Measurements from ENCODE around the gene AFDN. TPM values are rescaled to one million over a fixed set of nuclear protein-coding genes. Genes with fewer than 3 reads are reported as not detected.

Gene AFDN
- total RNA-seq, 3 donors from 2014 or later (not counting 1 experiment from before 2014, with no cell fraction given): 6.3 to 9.3 (median 7.9) TPM

GRCh38 chr6:167831281-167831828 is 4.6 kb downstream of the AFDN start:
- Mint-ChIP-seq H3K9me3 (no peaks in the 10 kb centered on the region), H3K36me3 (no peaks in the 10 kb centered on the region), H3K27ac (no peak overlapping the region), H3K4me1 (peaks cover 8 to 10% of the 10 kb centered on the region in 2 donors), H3K4me3 (no peak overlapping the region), H3K27me3 (ENCODE audit: low read depth in 2 of 2) (peaks cover 48 to 66% of the 10 kb centered on the region in 2 donors)
- Histone ChIP-seq H3K27ac (ENCODE audit: low read length) (no peak overlapping the region), H3K4me3 (ENCODE audit: low read length) (no peak overlapping the region), H3K9me3 (ENCODE audit: control insufficient read depth, insufficient read depth, low read length) (no peaks in the 10 kb centered on the region), H3K27me3 (ENCODE audit: control insufficient read depth, insufficient read depth, low read length) (peaks cover 40% of the 10 kb centered on the region), H3K36me3 (ENCODE audit: control insufficient read depth, insufficient read depth, low read length) (no peaks in the 10 kb centered on the region), H3K4me1 (ENCODE audit: control insufficient read depth, insufficient read depth, low read length) (peaks cover 8% of the 10 kb centered on the region)
- intact Hi-C loops (cut with micrococcal nuclease): no loop called here
- WGBS (ENCODE audit: insufficient coverage): 31% methylated on average over 1 of the region's 3 CpGs
- DNase-seq (no peak), ATAC-seq (no peak)
- TF ChIP-seq, protein P1, sequence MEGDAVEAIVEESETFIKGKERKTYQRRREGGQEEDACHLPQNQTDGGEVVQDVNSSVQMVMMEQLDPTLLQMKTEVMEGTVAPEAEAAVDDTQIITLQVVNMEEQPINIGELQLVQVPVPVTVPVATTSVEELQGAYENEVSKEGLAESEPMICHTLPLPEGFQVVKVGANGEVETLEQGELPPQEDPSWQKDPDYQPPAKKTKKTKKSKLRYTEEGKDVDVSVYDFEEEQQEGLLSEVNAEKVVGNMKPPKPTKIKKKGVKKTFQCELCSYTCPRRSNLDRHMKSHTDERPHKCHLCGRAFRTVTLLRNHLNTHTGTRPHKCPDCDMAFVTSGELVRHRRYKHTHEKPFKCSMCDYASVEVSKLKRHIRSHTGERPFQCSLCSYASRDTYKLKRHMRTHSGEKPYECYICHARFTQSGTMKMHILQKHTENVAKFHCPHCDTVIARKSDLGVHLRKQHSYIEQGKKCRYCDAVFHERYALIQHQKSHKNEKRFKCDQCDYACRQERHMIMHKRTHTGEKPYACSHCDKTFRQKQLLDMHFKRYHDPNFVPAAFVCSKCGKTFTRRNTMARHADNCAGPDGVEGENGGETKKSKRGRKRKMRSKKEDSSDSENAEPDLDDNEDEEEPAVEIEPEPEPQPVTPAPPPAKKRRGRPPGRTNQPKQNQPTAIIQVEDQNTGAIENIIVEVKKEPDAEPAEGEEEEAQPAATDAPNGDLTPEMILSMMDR (IDR thresholded peaks at IDR 0.05): no peak

- Histone ChIP-seq H3K36me3 (ENCODE audit: control insufficient read depth, insufficient read depth, low read length) (no peaks in the 10 kb centered on the region), H3K27ac (ENCODE audit: low read length) (no peak overlapping the region), H3K27me3 (ENCODE audit: control insufficient read depth, insufficient read depth, low read length) (peaks cover 36% of the 10 kb centered on the region), H3K4me3 (ENCODE audit: low read length) (no peak overlapping the region), H3K4me1 (ENCODE audit: control insufficient read depth, insufficient read depth, low read length) (peaks cover 3% of the 10 kb centered on the region), H3K9me3 (ENCODE audit: control insufficient read depth, insufficient read depth, low read length) (no peaks in the 10 kb centered on the region)
- 16% methylated on average over 4 of the region's 4 CpGs for WGBS (ENCODE audit: insufficient coverage)
- DNase-seq (no peak), ATAC-seq (no peak)
- intact Hi-C loops (cut with micrococcal nuclease): no loop called here
- Mint-ChIP-seq H3K4me3 (no peak overlapping the region), H3K27ac (no peak overlapping the region), H3K9me3 (no peaks in the 10 kb centered on the region), H3K4me1 (peaks cover 5 to 7% of the 10 kb centered on the region in 2 donors), H3K36me3 (no peaks in the 10 kb centered on the region), H3K27me3 (ENCODE audit: low read depth in 2 of 2) (peaks cover 42 to 66% of the 10 kb centered on the region in 2 donors)
- TF ChIP-seq, protein P1 (IDR thresholded peaks at IDR 0.05): no peak
These were observed 6.0 kb downstream of the AFDN start for GRCh38 chr6:167832497-167833395.

GRCh38 chr6:167833396-167833763 is 6.7 kb downstream of the AFDN start:
- TF ChIP-seq, protein P1 (IDR thresholded peaks at IDR 0.05): no peak
- Mint-ChIP-seq H3K9me3 (no peaks in the 10 kb centered on the region), H3K36me3 (no peaks in the 10 kb centered on the region), H3K27me3 (ENCODE audit: low read depth in 2 of 2) (peaks cover 39 to 64% of the 10 kb centered on the region in 2 donors), H3K4me1 (peaks cover 0 to under 1% of the 10 kb centered on the region in 2 donors), H3K27ac (no peak overlapping the region), H3K4me3 (no peak overlapping the region)
- Histone ChIP-seq H3K4me3 (ENCODE audit: low read length) (no peak overlapping the region), H3K9me3 (ENCODE audit: control insufficient read depth, insufficient read depth, low read length) (no peaks in the 10 kb centered on the region), H3K27me3 (ENCODE audit: control insufficient read depth, insufficient read depth, low read length) (peaks cover 31% of the 10 kb centered on the region), H3K27ac (ENCODE audit: low read length) (no peak overlapping the region), H3K36me3 (ENCODE audit: control insufficient read depth, insufficient read depth, low read length) (no peaks in the 10 kb centered on the region), H3K4me1 (ENCODE audit: control insufficient read depth, insufficient read depth, low read length) (no peaks in the 10 kb centered on the region)
- ATAC-seq (no peak), DNase-seq (no peak)
- WGBS (ENCODE audit: insufficient coverage): 0% methylated on average over 1 of the region's 2 CpGs
- intact Hi-C loops (cut with micrococcal nuclease): no loop called here

All from natural killer cell (primary cell).